ENCODE results near the gene R3HDM4.
"Not testable (repeated sequence)": the region's sequence is repeated elsewhere in the genome, so short reads cannot be mapped to it uniquely, and the experiment has no call there.

The R3HDM4 gene

GRCh38 chr19:913080-913748, at the start of gene R3HDM4:
TSS of gene R3HDM4 (minus strand) at chr19:913219. CDS start at chr19:913157, 62 bp downstream.
- peak in 1 of 2 experiments; percentile 44 for DNase-seq

- DNase-seq = no peak
Observed at GRCh38 chr19:961866-962620, 49.0 kb upstream of the R3HDM4 start.

GRCh38 chr19:960601-960938, 47.6 kb upstream of the R3HDM4 start:
- DNase-seq = no peak

GRCh38 chr19:960020-960419, 47.0 kb upstream of the R3HDM4 start:
- DNase-seq = no peak

- no peak for DNase-seq
Observed at GRCh38 chr19:958967-959855, 46.2 kb upstream of the R3HDM4 start.

- DNase-seq = not testable (repeated sequence)
Observed at GRCh38 chr19:957578-957977, 44.6 kb upstream of the R3HDM4 start.

- no peak for DNase-seq
Observed at GRCh38 chr19:956766-957440, 43.9 kb upstream of the R3HDM4 start.

- DNase-seq = no peak
Observed at GRCh38 chr19:955803-956765, 43.1 kb upstream of the R3HDM4 start.

- no peak for DNase-seq
Observed at GRCh38 chr19:954672-955494, 41.9 kb upstream of the R3HDM4 start.

GRCh38 chr19:954272-954671, 41.3 kb upstream of the R3HDM4 start:
- DNase-seq = no peak

- no peak for DNase-seq
Observed at GRCh38 chr19:953445-954271, 40.6 kb upstream of the R3HDM4 start.

GRCh38 chr19:952680-953444, 39.8 kb upstream of the R3HDM4 start:
- no peak for DNase-seq

GRCh38 chr19:952049-952679, 39.1 kb upstream of the R3HDM4 start:
- no peak for DNase-seq

- DNase-seq = no peak
Observed at GRCh38 chr19:950352-951066, 37.5 kb upstream of the R3HDM4 start.

- DNase-seq = no peak
Observed at GRCh38 chr19:948842-949496, 36.0 kb upstream of the R3HDM4 start.

GRCh38 chr19:947707-948539, 34.9 kb upstream of the R3HDM4 start:
- no peak for DNase-seq

Data from NCI-H524 (cell line).